Endothelial cell of umbilical vein (primary cell): ENCODE data around the gene DCLRE1B. TPM values are rescaled to one million over a fixed set of nuclear protein-coding genes. Genes with fewer than 3 reads are reported as not detected.

ENCODE experiments used
- BruUV-seq: library from RNA; stranded (reverse); fragments of 400-500 nt; replicated peaks from 2 replicates; lab custom pipeline; 2021; lab: Mats Ljungman, UMichigan
- CTCF ChIA-PET: fragments of 300-600, 350-600 bp; sonication (Branson Sonifier 250); formaldehyde crosslinking; loops from one replicate; lab custom pipeline; 2021; ENCODE audit warnings: antibody characterized with exemption, inconsistent platforms; lab: Charles Lee
- POLR2A ChIA-PET: fragments of 300-600, 350-600 bp; sonication (Branson Sonifier 250); formaldehyde crosslinking; loops from one replicate; lab custom pipeline; 2021; ENCODE audit warnings: antibody characterized with exemption, inconsistent platforms; lab: Charles Lee
- DNase-seq: peaks from one replicate; pipeline ENCODE4 v3.0.0-alpha.2; 2011; ENCODE audit warnings: low read depth, low spot score
- FAIRE-seq: peaks from 2 replicates; lab custom pipeline; 2011; peaks lifted over from hg19 to GRCh38; lab: Jason Lieb, UNC
- H2AFZ ChIP-seq: 2 replicates; pipeline ENCODE4 v1.6.0; 2012; ENCODE audit warnings: low read depth, low read length, control low read depth, inconsistent platforms
- H3K27ac ChIP-seq: 2 replicates; pipeline ENCODE4 v1.5.1; 2011; ENCODE audit warnings: low read depth, mild to moderate bottlenecking, control low read depth, low read length, moderate library complexity; ENCODE audit not compliant: insufficient read depth
- H3K27me3 ChIP-seq, 2 experiments: 2 replicates each; pipeline versions ENCODE4 v1.6.0 to v1.6.1; 2011; ENCODE audit warnings: low read length in 2 of 2, mixed read lengths in 1 of 2; ENCODE audit not compliant: control insufficient read depth in 2 of 2, insufficient read depth in 2 of 2
- H3K36me3 ChIP-seq, 2 experiments: 2 replicates in 1 of 2; 3 replicates in 1 of 2; pipeline ENCODE4 v1.5.1; 2011; ENCODE audit warnings: low read length in 2 of 2, mild to moderate bottlenecking in 1 of 2, moderate library complexity in 1 of 2; ENCODE audit not compliant: control insufficient read depth in 2 of 2, insufficient read depth in 2 of 2; ENCODE audit errors: extremely low read depth in 1 of 2
- H3K4me1 ChIP-seq: 3 replicates; pipeline ENCODE4 v1.5.1; 2011; ENCODE audit warnings: mild to moderate bottlenecking, low read length; ENCODE audit not compliant: control insufficient read depth, insufficient read depth; ENCODE audit errors: extremely low read depth
- H3K4me2 ChIP-seq: 2 replicates; pipeline ENCODE4 v1.6.1; 2011; ENCODE audit warnings: low read length, control low read depth, mixed read lengths; ENCODE audit not compliant: insufficient read depth
- H3K4me3 ChIP-seq, 3 experiments: fragments of 200-600 bp in 1 of 3; sonication (generic), shearing (Covaris generic) in 1 of 3; replicated peaks in 1 of 3; 2 replicates each; pipeline ENCODE4 v1.5.1; 2011 to 2016; ENCODE audit warnings: control low read depth in 3 of 3, low read length in 3 of 3, mild to moderate bottlenecking in 2 of 3, inconsistent platforms in 1 of 3, low read depth in 1 of 3, moderate library complexity in 1 of 3; ENCODE audit not compliant: insufficient read depth in 1 of 3
- H3K79me2 ChIP-seq: 2 replicates; pipeline ENCODE4 v1.6.0; 2012; ENCODE audit warnings: low read length, inconsistent platforms; ENCODE audit not compliant: control insufficient read depth, insufficient read depth
- H3K9ac ChIP-seq: replicated peaks from 2 replicates; pipeline ENCODE3; 2011; ENCODE audit warnings: low read length, control low read depth; ENCODE audit not compliant: insufficient read depth; ENCODE audit errors: extremely low read depth
- H3K9me1 ChIP-seq: replicated peaks from 3 replicates; pipeline ENCODE4 v1.6.0; 2011; ENCODE audit warnings: mild to moderate bottlenecking, low read length; ENCODE audit not compliant: control insufficient read depth, insufficient read depth; ENCODE audit errors: extremely low read depth
- H3K9me3 ChIP-seq: replicated peaks from 2 replicates; pipeline ENCODE4 v1.5.1; 2012; ENCODE audit warnings: low read length, inconsistent platforms; ENCODE audit not compliant: control insufficient read depth, insufficient read depth
- H4K20me1 ChIP-seq: replicated peaks from 2 replicates; pipeline ENCODE3; 2011; ENCODE audit warnings: mild to moderate bottlenecking, low read length; ENCODE audit not compliant: control insufficient read depth, insufficient read depth; ENCODE audit errors: extremely low read depth
- EZH2 ChIP-seq: IDR thresholded peaks from 2 replicates; pipeline ENCODE4 v1.6.1; 2012; ENCODE audit warnings: borderline replicate concordance, low read depth, mild to moderate bottlenecking, moderate library complexity, low read length, inconsistent platforms; ENCODE audit not compliant: severe bottlenecking
- FOS ChIP-seq: IDR thresholded peaks from 2 replicates; pipeline ENCODE4 v1.6.1; 2011; ENCODE audit warnings: mild to moderate bottlenecking, low read length, moderate library complexity, borderline replicate concordance; ENCODE audit not compliant: insufficient read depth
- GATA2 ChIP-seq: IDR thresholded peaks from 2 replicates; pipeline ENCODE4 v1.7.0; 2011; ENCODE audit warnings: low read depth, mild to moderate bottlenecking, moderate library complexity, mixed read lengths, low read length; ENCODE audit not compliant: insufficient read length, insufficient read depth
- JUN ChIP-seq: IDR thresholded peaks from 2 replicates; pipeline ENCODE4 v1.6.1; 2011; ENCODE audit warnings: borderline replicate concordance, low read depth; ENCODE audit not compliant: insufficient read length, insufficient read depth
- MYC ChIP-seq: IDR thresholded peaks from one replicate; pipeline ENCODE4 v1.6.1; 2011; ENCODE audit warnings: mild to moderate bottlenecking, low read depth, low read length
- POLR2A ChIP-seq: IDR thresholded peaks from 2 replicates; pipeline ENCODE4 v1.6.1; 2012; ENCODE audit warnings: low read depth, mild to moderate bottlenecking, control low read depth, low read length
- POLR2AphosphoS5 ChIP-seq: IDR thresholded peaks from 2 replicates; pipeline ENCODE4 v1.6.1; 2012; ENCODE audit warnings: low read depth, mild to moderate bottlenecking, control low read depth, low read length, moderate library complexity; ENCODE audit not compliant: insufficient read depth
- dilution Hi-C: fragments of 300-500 bp; cut with MboI; formaldehyde crosslinking; loops from one replicate; pipeline ENCODE4 v1.15.0; 2019; ENCODE audit warnings: low sequenced_read_pairs; ENCODE audit not compliant: extremely low pct_ligation_motif_present
- intact Hi-C: fragments of 100-400 bp; cut with micrococcal nuclease; formaldehyde crosslinking; loops from one replicate; pipeline ENCODE4 v1.10.0; 2022
- polyA plus RNA-seq, 4 experiments: library from polyadenylated mRNA; depleted of rRNA in 3 of 4; stranded (reverse) in 3 of 4; unstranded in 1 of 4; fragments of >200 nt; gene quantifications; 2 replicates each; pipeline versions ENCODE4 v1.2.1 to v1.2.3, GENCODE V29; 2011 to 2012; ENCODE audit warnings: missing spikeins in 1 of 4
- total RNA-seq: library from RNA; stranded (reverse); gene quantifications from 2 replicates; pipeline ENCODE4 v1.2.3, GENCODE V29; 2021
- TF ChIP-seq, protein P1 (sequence below), 2 donors: IDR thresholded peaks; 1 replicate in 1 of 2; 2 replicates in 1 of 2; pipeline ENCODE4 v1.5.1; 2011; ENCODE audit warnings: low read length in 2 of 2, mild to moderate bottlenecking in 2 of 2, moderate library complexity in 2 of 2, control low read depth in 1 of 2, inconsistent platforms in 1 of 2, low read depth in 1 of 2; ENCODE audit not compliant: insufficient read depth in 1 of 2; ENCODE audit errors: extremely low read depth in 1 of 2
- TF ChIP-seq, protein P2 (sequence below): IDR thresholded peaks from 2 replicates; pipeline ENCODE4 v1.6.1; 2011; ENCODE audit not compliant: insufficient read depth, insufficient read length

Gene DCLRE1B
- total and polyA plus RNA-seq, 2 donors (not counting 3 experiments of a cell fraction or from before 2014, with no cell fraction given): 5.6 to 10.7 TPM

DNA sequence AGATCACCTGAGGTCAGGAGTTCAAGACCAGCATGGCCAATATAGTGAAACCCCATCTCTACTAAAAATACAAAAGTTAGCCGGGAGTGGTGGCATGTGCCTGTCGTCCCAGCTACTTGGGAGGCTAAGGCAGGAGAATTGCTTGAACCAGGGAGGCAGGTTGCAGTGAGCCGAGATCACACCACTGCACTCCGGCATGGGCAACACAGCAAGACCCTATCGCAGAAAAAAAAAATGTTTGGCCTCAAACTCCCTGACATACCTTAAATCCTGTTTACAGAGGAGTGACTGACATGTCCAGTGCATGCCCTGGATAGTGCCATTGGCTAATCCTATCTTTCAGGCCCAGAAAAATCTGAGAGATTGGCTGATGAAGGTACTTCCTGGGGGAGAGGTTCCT, 11.8 kb downstream of the DCLRE1B start:
- no peak overlapping the region for H3K27ac ChIP-seq
- TF ChIP-seq, protein P1, sequence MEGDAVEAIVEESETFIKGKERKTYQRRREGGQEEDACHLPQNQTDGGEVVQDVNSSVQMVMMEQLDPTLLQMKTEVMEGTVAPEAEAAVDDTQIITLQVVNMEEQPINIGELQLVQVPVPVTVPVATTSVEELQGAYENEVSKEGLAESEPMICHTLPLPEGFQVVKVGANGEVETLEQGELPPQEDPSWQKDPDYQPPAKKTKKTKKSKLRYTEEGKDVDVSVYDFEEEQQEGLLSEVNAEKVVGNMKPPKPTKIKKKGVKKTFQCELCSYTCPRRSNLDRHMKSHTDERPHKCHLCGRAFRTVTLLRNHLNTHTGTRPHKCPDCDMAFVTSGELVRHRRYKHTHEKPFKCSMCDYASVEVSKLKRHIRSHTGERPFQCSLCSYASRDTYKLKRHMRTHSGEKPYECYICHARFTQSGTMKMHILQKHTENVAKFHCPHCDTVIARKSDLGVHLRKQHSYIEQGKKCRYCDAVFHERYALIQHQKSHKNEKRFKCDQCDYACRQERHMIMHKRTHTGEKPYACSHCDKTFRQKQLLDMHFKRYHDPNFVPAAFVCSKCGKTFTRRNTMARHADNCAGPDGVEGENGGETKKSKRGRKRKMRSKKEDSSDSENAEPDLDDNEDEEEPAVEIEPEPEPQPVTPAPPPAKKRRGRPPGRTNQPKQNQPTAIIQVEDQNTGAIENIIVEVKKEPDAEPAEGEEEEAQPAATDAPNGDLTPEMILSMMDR (IDR thresholded peaks at IDR 0.05; ENCODE audit: extremely low read depth in 1 of 2, insufficient read depth in 1 of 2, low read depth in 1 of 2, low read length in 2 of 2): no peak
- no peak for TF ChIP-seq POLR2A
- TF ChIP-seq, protein P2, sequence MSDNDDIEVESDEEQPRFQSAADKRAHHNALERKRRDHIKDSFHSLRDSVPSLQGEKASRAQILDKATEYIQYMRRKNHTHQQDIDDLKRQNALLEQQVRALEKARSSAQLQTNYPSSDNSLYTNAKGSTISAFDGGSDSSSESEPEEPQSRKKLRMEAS: no peak
- no peak for TF ChIP-seq GATA2
- no peak for TF ChIP-seq FOS
- no peak for TF ChIP-seq POLR2AphosphoS5
- TF ChIP-seq MYC: no peak
- TF ChIP-seq JUN: no peak
- TF ChIP-seq EZH2: no peak
- peaks cover 0 to 2% of the 10 kb centered on the region in 2 experiments for H3K36me3 ChIP-seq
- FAIRE-seq (no peak), DNase-seq (no peak)
- dilution Hi-C loops (no loop called here), intact Hi-C loops (no loop called here)
- peaks cover 0 to 2% of the 10 kb centered on the region in 2 experiments for H3K27me3 ChIP-seq
- POLR2A ChIA-PET: interaction anchor here (0.6 kb wide), 1 partner anchor 10 kb away, joined by 3 read pairs; no protein-coding TSS in a partner anchor
- no peaks in the 10 kb centered on the region for H3K79me2 ChIP-seq
- no peak overlapping the region for H3K9ac ChIP-seq
- H3K9me1 ChIP-seq: no peaks in the 10 kb centered on the region
- no peaks in the 10 kb centered on the region for H4K20me1 ChIP-seq
- BruUV-seq: no TSS peak
- no peaks in the 10 kb centered on the region for H3K9me3 ChIP-seq
- H3K4me3 ChIP-seq: no peak overlapping the region
- CTCF ChIA-PET: interaction anchor here (1.4 kb wide), 1 partner anchor 82 kb away, joined by 3 read pairs; no protein-coding TSS in a partner anchor
- H3K4me1 ChIP-seq: no peaks in the 10 kb centered on the region
- H2AFZ ChIP-seq: no peak overlapping the region
- no peak overlapping the region for H3K4me2 ChIP-seq
